ENCODE measurements around the gene MTOR. TPM values are rescaled to one million over a fixed set of nuclear protein-coding genes. Genes with fewer than 3 reads are reported as not detected.

The MTOR gene
- total and polyA plus RNA-seq, 2 donors (not counting 3 experiments of a cell fraction or from before 2014, with no cell fraction given), result 33.5 to 50.4 TPM

DNA sequence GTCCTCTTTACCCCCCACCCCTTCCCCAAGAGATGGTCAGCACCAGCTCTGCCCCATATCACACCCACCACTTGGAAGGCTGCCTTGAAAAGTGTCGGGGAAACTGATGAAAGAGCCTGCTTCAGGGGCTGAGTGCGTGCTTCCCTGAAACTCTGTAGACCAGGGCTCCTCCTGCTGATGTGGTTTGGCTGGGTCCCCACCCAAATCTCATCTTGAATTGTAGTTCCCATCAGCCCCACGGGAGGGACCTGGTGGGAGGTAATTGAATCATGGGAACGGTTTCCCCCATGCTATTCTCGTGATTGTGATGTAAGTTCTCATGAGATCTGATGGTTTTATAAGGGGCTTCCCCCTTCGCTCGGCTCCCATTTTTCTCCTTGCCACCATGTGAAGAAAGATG, 47.0 kb upstream of the MTOR start:
- Histone ChIP-seq H2AFZ (ENCODE audit: low read depth, low read length) (no peak overlapping the region), H3K27me3 (ENCODE audit: control insufficient read depth in 2 of 2, insufficient read depth in 2 of 2, low read length in 2 of 2) (peaks cover 2% of the 10 kb centered on the region in 2 experiments), H3K9me1 (replicated peaks; ENCODE audit: control insufficient read depth, extremely low read depth, insufficient read depth, low read length) (no peaks in the 10 kb centered on the region), H3K36me3 (ENCODE audit: control insufficient read depth in 2 of 2, extremely low read depth in 1 of 2, insufficient read depth in 2 of 2, low read length in 2 of 2) (no peaks in the 10 kb centered on the region), H3K79me2 (ENCODE audit: control insufficient read depth, insufficient read depth, low read length) (no peaks in the 10 kb centered on the region), H3K4me2 (ENCODE audit: insufficient read depth, low read length) (no peak overlapping the region), H3K4me1 (ENCODE audit: control insufficient read depth, extremely low read depth, insufficient read depth, low read length) (no peaks in the 10 kb centered on the region), H3K9me3 (replicated peaks; ENCODE audit: control insufficient read depth, insufficient read depth, low read length) (no peaks in the 10 kb centered on the region), H3K27ac (ENCODE audit: insufficient read depth, low read depth, low read length) (no peak overlapping the region), H3K4me3 (replicated peaks in 1 of 3; ENCODE audit: insufficient read depth in 1 of 3, low read depth in 1 of 3, low read length in 3 of 3) (no peak overlapping the region), H4K20me1 (replicated peaks; ENCODE audit: control insufficient read depth, extremely low read depth, insufficient read depth, low read length) (no peaks in the 10 kb centered on the region), H3K9ac (replicated peaks; ENCODE audit: extremely low read depth, insufficient read depth, low read length) (no peak overlapping the region)
- no TSS peak for BruUV-seq (replicated peaks)
- ChIA-PET CTCF (no interaction called here), POLR2A (no interaction called here)
- intact Hi-C loops (cut with micrococcal nuclease), result no loop called here
- TF ChIP-seq FOS (IDR thresholded peaks at IDR 0.05; ENCODE audit: borderline replicate concordance, insufficient read depth, low read length) (no peak), POLR2A (IDR thresholded peaks at IDR 0.05; ENCODE audit: low read depth, low read length) (no peak), MAX (IDR thresholded peaks at IDR 0.05; ENCODE audit: insufficient read depth, insufficient read length) (no peak), POLR2AphosphoS5 (IDR thresholded peaks at IDR 0.05; ENCODE audit: insufficient read depth, low read depth, low read length) (no peak), GATA2 (IDR thresholded peaks at IDR 0.05; ENCODE audit: insufficient read depth, insufficient read length, low read depth, low read length) (no peak), EZH2 (IDR thresholded peaks at IDR 0.05; ENCODE audit: borderline replicate concordance, low read depth, low read length, severe bottlenecking) (no peak), JUN (IDR thresholded peaks at IDR 0.05; ENCODE audit: borderline replicate concordance, insufficient read depth, insufficient read length, low read depth) (no peak), MYC (IDR thresholded peaks at IDR 0.05; ENCODE audit: low read depth, low read length) (no peak)
- TF ChIP-seq, protein P1, sequence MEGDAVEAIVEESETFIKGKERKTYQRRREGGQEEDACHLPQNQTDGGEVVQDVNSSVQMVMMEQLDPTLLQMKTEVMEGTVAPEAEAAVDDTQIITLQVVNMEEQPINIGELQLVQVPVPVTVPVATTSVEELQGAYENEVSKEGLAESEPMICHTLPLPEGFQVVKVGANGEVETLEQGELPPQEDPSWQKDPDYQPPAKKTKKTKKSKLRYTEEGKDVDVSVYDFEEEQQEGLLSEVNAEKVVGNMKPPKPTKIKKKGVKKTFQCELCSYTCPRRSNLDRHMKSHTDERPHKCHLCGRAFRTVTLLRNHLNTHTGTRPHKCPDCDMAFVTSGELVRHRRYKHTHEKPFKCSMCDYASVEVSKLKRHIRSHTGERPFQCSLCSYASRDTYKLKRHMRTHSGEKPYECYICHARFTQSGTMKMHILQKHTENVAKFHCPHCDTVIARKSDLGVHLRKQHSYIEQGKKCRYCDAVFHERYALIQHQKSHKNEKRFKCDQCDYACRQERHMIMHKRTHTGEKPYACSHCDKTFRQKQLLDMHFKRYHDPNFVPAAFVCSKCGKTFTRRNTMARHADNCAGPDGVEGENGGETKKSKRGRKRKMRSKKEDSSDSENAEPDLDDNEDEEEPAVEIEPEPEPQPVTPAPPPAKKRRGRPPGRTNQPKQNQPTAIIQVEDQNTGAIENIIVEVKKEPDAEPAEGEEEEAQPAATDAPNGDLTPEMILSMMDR (IDR thresholded peaks at IDR 0.05; ENCODE audit: extremely low read depth in 1 of 2, insufficient read depth in 1 of 2, low read depth in 1 of 2, low read length in 2 of 2), result no peak
- FAIRE-seq, result no peak
- dilution Hi-C loops (cut with MboI; ENCODE audit: extremely low pct_ligation_motif_present, low sequenced_read_pairs), result no loop called here
- DNase-seq (ENCODE audit: low read depth, low spot score), result no peak

Data from endothelial cell of umbilical vein (primary cell).